Limb (tissue), 2 donors: ENCODE measurements around the gene NCKAP5.
"Not testable (repeated sequence)": the region's sequence is repeated elsewhere in the genome, so short reads cannot be mapped to it uniquely, and the experiment has no call there.

Experiments
- DNase-seq, 2 donors: peaks; one replicate each; pipeline ENCODE4 v3.0.0-alpha.2; 2016; ENCODE audit errors: extremely low spot score in 2 of 2

Gene NCKAP5

GRCh38 chr2:133522204-133522603 lies 46.1 kb downstream of the NCKAP5 start:
- no peak for DNase-seq

- DNase-seq: no peak
Observed at GRCh38 chr2:133521146-133521745, 47.0 kb downstream of the NCKAP5 start.

GRCh38 chr2:133519677-133520076 lies 48.6 kb downstream of the NCKAP5 start:
- DNase-seq: not testable (repeated sequence)

GRCh38 chr2:133518700-133519344 lies 49.4 kb downstream of the NCKAP5 start:
- DNase-seq: no peak

GRCh38 chr2:133517876-133518275 lies 50.4 kb downstream of the NCKAP5 start:
- DNase-seq: no peak

- no peak for DNase-seq
Observed at GRCh38 chr2:133516405-133517026, 51.7 kb downstream of the NCKAP5 start.

GRCh38 chr2:133515271-133515670 lies 53.0 kb downstream of the NCKAP5 start:
- DNase-seq: no peak

- DNase-seq: no peak
Observed at GRCh38 chr2:133513893-133514292, 54.4 kb downstream of the NCKAP5 start.

GRCh38 chr2:133512121-133512520 lies 56.1 kb downstream of the NCKAP5 start:
- no peak for DNase-seq

- no peak for DNase-seq
Observed at GRCh38 chr2:133511679-133512078, 56.6 kb downstream of the NCKAP5 start.

- no peak for DNase-seq
Observed at GRCh38 chr2:133509777-133510176, 58.5 kb downstream of the NCKAP5 start.

- DNase-seq: no peak
Observed at GRCh38 chr2:133508546-133509165, 59.6 kb downstream of the NCKAP5 start.

- DNase-seq: no peak
Observed at GRCh38 chr2:133506996-133507395, 61.3 kb downstream of the NCKAP5 start.

- DNase-seq: peak in 1 of 2 donors; percentile 67
Observed at GRCh38 chr2:133504566-133505505, 63.4 kb downstream of the NCKAP5 start.

- no peak for DNase-seq
Observed at GRCh38 chr2:133503927-133504326, 64.3 kb downstream of the NCKAP5 start.

- no peak for DNase-seq
Observed at GRCh38 chr2:133503323-133503722, 64.9 kb downstream of the NCKAP5 start.

GRCh38 chr2:133502678-133503077 lies 65.6 kb downstream of the NCKAP5 start:
- no peak for DNase-seq

GRCh38 chr2:133500917-133501316 lies 67.3 kb downstream of the NCKAP5 start:
- DNase-seq: no peak

- DNase-seq: no peak
Observed at GRCh38 chr2:133498662-133499585, 69.3 kb downstream of the NCKAP5 start.

GRCh38 chr2:133497951-133498565 lies 70.2 kb downstream of the NCKAP5 start:
- DNase-seq: no peak
